Activated B cell treated with CpG ODN at 0.5 μM for 24 hours (primary cell): ENCODE results near the gene CRADD. TPM values are rescaled to one million over a fixed set of nuclear protein-coding genes. Genes with fewer than 3 reads are reported as not detected.

Source experiments
- ATAC-seq: fragments of 200-7000 bp; cut with Tn5 transposase; one replicate; pipeline ENCODE4 v1.10.0; 2021; ENCODE audit warnings: low read depth, mild to moderate bottlenecking, moderate library complexity
- CTCF ChIA-PET: fragments of 350-600 bp; sonication (Branson Sonifier 250); formaldehyde crosslinking; loops from one replicate; lab custom pipeline; 2021; ENCODE audit warnings: antibody characterized with exemption; lab: Charles Lee
- POLR2A ChIA-PET: fragments of 350-600 bp; sonication (Branson Sonifier 250); formaldehyde crosslinking; loops from one replicate; lab custom pipeline; 2021; ENCODE audit warnings: antibody characterized with exemption; lab: Charles Lee
- DNase-seq: peaks from one replicate; pipeline ENCODE4 v3.0.0; 2022
- H3K27ac Mint-ChIP-seq: one replicate; pipeline ENCODE4 v1.8.0; 2020; ENCODE audit warnings: mixed read lengths
- H3K27me3 Mint-ChIP-seq: one replicate; pipeline ENCODE4 v1.8.0; 2021; ENCODE audit warnings: mixed read lengths
- H3K36me3 Mint-ChIP-seq: one replicate; pipeline ENCODE4 v1.8.0; 2021; ENCODE audit warnings: low read depth, mixed read lengths
- H3K4me1 Mint-ChIP-seq: one replicate; pipeline ENCODE4 v1.8.0; 2021; ENCODE audit warnings: mixed read lengths
- H3K4me3 Mint-ChIP-seq: one replicate; pipeline ENCODE4 v1.8.0; 2020; ENCODE audit warnings: mild to moderate bottlenecking, mixed read lengths
- H3K9me3 Mint-ChIP-seq: one replicate; pipeline ENCODE4 v1.8.0; 2020; ENCODE audit warnings: mixed read lengths
- CTCF ChIP-seq: fragments of 200-600 bp; IDR thresholded peaks from one replicate; pipeline ENCODE4 v1.8.0; 2022; ENCODE audit warnings: antibody characterized with exemption, mild to moderate bottlenecking
- intact Hi-C: fragments of 100-400 bp; cut with micrococcal nuclease; formaldehyde crosslinking; loops from one replicate; pipeline ENCODE4 v1.15.1; 2024
- total RNA-seq: library from RNA; stranded (reverse); gene quantifications from 2 replicates; pipeline ENCODE4 v1.2.3, GENCODE V29; 2022

Gene CRADD
- total RNA-seq, 1 donor from 2014 or later: 15.3 TPM

GRCh38 chr12:93713800-93714199 is 36.6 kb downstream of the CRADD start:
- CTCF ChIA-PET: no interaction called here
- Mint-ChIP-seq H3K36me3 (peaks cover 13% of the 10 kb centered on the region), H3K9me3 (peaks cover 15% of the 10 kb centered on the region), H3K4me1 (no peaks in the 10 kb centered on the region), H3K4me3 (no peak overlapping the region), H3K27ac (no peak overlapping the region), H3K27me3 (no peaks in the 10 kb centered on the region)
- intact Hi-C loops: no loop called here
- no peak for DNase-seq
- no peak for ATAC-seq
- POLR2A ChIA-PET: no interaction called here
- no peak for TF ChIP-seq CTCF

- Mint-ChIP-seq H3K36me3 (peaks cover 15% of the 10 kb centered on the region), H3K4me1 (no peaks in the 10 kb centered on the region), H3K27me3 (no peaks in the 10 kb centered on the region), H3K27ac (no peak overlapping the region), H3K9me3 (peaks cover 14% of the 10 kb centered on the region), H3K4me3 (no peak overlapping the region)
- ChIA-PET POLR2A (no interaction called here), CTCF (no interaction called here)
- TF ChIP-seq CTCF: no peak
- ATAC-seq (no peak), DNase-seq (no peak)
- intact Hi-C loops: no loop called here
Measured at GRCh38 chr12:93714382-93714781, 37.2 kb downstream of the CRADD start.

- Mint-ChIP-seq H3K27me3 (no peaks in the 10 kb centered on the region), H3K9me3 (peaks cover 31% of the 10 kb centered on the region), H3K36me3 (peaks cover 15% of the 10 kb centered on the region), H3K4me1 (peaks cover 7% of the 10 kb centered on the region), H3K4me3 (no peak overlapping the region), H3K27ac (no peak overlapping the region)
- intact Hi-C loops: no loop called here
- DNase-seq: no peak
- no peak for ATAC-seq
- TF ChIP-seq CTCF: no peak
- POLR2A ChIA-PET: no interaction called here
- CTCF ChIA-PET: no interaction called here
Measured at GRCh38 chr12:93719710-93720109, 42.5 kb downstream of the CRADD start.

- H3K27ac Mint-ChIP-seq: no peak overlapping the region
- DNase-seq: no peak
- ChIA-PET CTCF (no interaction called here), POLR2A (no interaction called here)
- peaks cover 33% of the 10 kb centered on the region for H3K9me3 Mint-ChIP-seq
- intact Hi-C loops: no loop called here
- ATAC-seq: no peak
- H3K36me3 Mint-ChIP-seq: peaks cover 15% of the 10 kb centered on the region
- TF ChIP-seq CTCF: no peak
- no peaks in the 10 kb centered on the region for H3K27me3 Mint-ChIP-seq
- peaks cover 7% of the 10 kb centered on the region for H3K4me1 Mint-ChIP-seq
- no peak overlapping the region for H3K4me3 Mint-ChIP-seq
Measured at GRCh38 chr12:93720559-93720958, 43.4 kb downstream of the CRADD start.

GRCh38 chr12:93722179-93722578 is 45.0 kb downstream of the CRADD start:
- POLR2A ChIA-PET: no interaction called here
- CTCF ChIA-PET: no interaction called here

More at GRCh38 chr12:93722179-93722578, 45.0 kb downstream of the CRADD start:
- Mint-ChIP-seq H3K4me3 (no peak overlapping the region), H3K4me1 (peaks cover 7% of the 10 kb centered on the region), H3K36me3 (peaks cover 13% of the 10 kb centered on the region), H3K27me3 (no peaks in the 10 kb centered on the region), H3K9me3 (peaks cover 33% of the 10 kb centered on the region), H3K27ac (no peak overlapping the region)
- TF ChIP-seq CTCF: no peak
- DNase-seq: no peak
- ATAC-seq: no peak
- intact Hi-C loops: loop anchor here (2.0 kb wide), 1 partner anchor 19 kb away; no protein-coding TSS in a partner anchor
